Skeletal muscle satellite cell (primary cell): ENCODE measurements around the gene SP5.
"Not testable (repeated sequence)": the region's sequence is repeated elsewhere in the genome, so short reads cannot be mapped to it uniquely, and the experiment has no call there.

Source experiments
- H3K27me3 ChIP-seq: 2 replicates; pipeline ENCODE4 v1.7.0; 2013; ENCODE audit warnings: low read length; ENCODE audit not compliant: control insufficient read depth, insufficient read depth
- H3K36me3 ChIP-seq: 2 replicates; pipeline ENCODE4 v1.7.0; 2013; ENCODE audit warnings: mild to moderate bottlenecking, control low read depth, low read length; ENCODE audit not compliant: insufficient read depth
- H3K4me1 ChIP-seq: 2 replicates; pipeline ENCODE4 v1.7.0; 2013; ENCODE audit warnings: low read length; ENCODE audit not compliant: control insufficient read depth, insufficient read depth
- H3K4me2 ChIP-seq: 2 replicates; pipeline ENCODE4 v1.7.0; 2013; ENCODE audit warnings: mild to moderate bottlenecking, low read length
- H3K4me3 ChIP-seq: 2 replicates; pipeline ENCODE4 v1.7.0; 2013; ENCODE audit warnings: low read length
- H3K9ac ChIP-seq: 2 replicates; pipeline ENCODE4 v1.7.0; 2013; ENCODE audit warnings: mild to moderate bottlenecking, low read depth, low read length, moderate library complexity
- H3K9me3 ChIP-seq: replicated peaks from 2 replicates; pipeline ENCODE4 v1.7.0; 2013; ENCODE audit warnings: mild to moderate bottlenecking, control low read depth, low read length

SP5 gene

DNA sequence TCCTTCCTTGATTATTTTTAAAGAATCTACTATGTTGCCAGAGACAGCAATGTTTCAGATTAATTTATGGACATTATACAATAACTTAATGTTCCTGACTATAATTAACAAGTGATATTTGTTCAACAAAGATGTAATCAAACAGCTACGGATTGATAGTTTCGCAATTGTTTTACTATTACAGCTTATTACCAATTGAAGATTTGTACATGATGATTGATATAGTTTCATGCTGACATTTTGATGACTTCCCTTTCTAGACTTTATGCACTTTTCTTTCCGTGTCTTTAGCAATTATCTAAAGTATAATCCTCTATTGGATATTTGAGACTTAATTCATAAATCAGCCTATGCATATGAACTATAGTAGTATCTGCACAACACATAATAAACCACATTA, 6.5 kb downstream of the SP5 start:
- Histone ChIP-seq H3K27me3 (peaks cover 43% of the 10 kb centered on the region), H3K9me3 (no peaks in the 10 kb centered on the region), H3K4me2 (no peak overlapping the region), H3K4me1 (peaks cover 4% of the 10 kb centered on the region), H3K4me3 (no peak overlapping the region), H3K36me3 (no peaks in the 10 kb centered on the region), H3K9ac (no peak overlapping the region)

- Histone ChIP-seq H3K9me3 (no peaks in the 10 kb centered on the region), H3K9ac (no peak overlapping the region), H3K27me3 (peaks cover 37% of the 10 kb centered on the region), H3K4me3 (no peak overlapping the region), H3K36me3 (no peaks in the 10 kb centered on the region), H3K4me2 (no peak overlapping the region), H3K4me1 (no peaks in the 10 kb centered on the region)
These were observed 7.2 kb downstream of the SP5 start for GRCh38 chr2:170722301-170722700.

DNA sequence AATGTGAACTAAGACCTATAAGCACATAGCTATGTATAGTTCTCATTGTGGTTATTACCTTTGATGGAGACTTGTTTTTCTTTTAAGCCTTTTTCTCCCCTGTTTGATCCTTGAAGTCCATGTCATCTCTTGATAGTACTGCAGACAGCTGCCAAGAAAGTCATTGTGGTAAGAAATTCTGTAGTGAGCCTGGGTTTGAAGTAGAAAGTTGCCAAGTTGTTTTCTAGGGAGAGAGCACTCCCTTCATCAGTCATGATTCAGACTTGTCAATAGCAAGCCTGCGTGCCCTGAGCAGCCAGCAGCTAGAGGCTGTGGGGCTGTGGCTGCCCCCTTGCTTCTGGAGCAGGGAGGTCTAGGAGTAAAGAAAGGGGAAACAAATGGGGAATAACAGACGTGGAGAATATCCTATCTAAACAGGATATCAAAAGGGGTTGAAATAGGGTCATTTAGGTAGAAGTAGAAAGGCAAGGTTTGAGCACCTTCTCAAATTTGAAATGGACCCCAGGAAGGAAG, 8.4 kb downstream of the SP5 start:
- Histone ChIP-seq H3K27me3 (peaks cover 34% of the 10 kb centered on the region), H3K9me3 (no peaks in the 10 kb centered on the region), H3K4me1 (no peaks in the 10 kb centered on the region), H3K4me2 (no peak overlapping the region), H3K4me3 (no peak overlapping the region), H3K36me3 (no peaks in the 10 kb centered on the region), H3K9ac (no peak overlapping the region)

DNA sequence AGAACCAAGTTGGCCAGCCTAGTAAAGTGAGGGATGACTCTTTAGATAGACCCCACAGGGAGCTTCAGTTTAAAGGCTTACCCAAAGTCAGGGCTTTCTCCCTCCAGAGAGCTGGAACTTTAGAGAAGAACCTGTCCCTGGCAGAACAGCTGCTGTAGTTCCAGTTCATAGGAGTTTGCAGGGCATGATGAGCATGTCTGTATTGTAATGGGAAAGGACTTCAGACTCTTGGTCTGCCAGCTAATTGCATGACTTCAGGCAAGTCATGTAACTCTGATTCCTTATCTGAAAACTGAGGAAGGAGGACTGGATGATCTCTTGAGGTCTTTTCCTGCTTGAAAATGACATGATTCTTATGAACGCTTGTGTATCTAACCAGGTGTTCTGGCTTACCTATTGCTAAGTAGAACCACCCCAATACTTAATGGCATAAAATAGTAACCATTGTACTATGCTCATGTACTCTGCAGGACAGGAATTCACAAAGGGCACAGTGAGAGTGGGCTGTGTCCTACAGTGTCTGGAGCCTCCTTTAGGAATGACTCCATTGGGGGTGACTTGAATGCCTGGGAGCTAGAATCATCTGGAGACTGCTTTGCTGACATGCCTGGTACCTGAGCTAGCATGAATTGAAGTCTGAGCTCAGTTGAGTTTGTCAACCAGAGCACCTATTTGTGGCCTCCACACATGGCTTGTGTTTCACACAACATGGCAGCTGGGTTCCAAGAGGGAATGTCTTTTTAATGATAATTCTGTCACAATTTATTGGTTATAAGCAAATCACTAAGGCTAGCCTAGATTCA, 18.9 kb downstream of the SP5 start:
- Histone ChIP-seq H3K27me3 (peaks cover 8% of the 10 kb centered on the region), H3K9me3 (no peaks in the 10 kb centered on the region), H3K36me3 (no peaks in the 10 kb centered on the region), H3K9ac (no peak overlapping the region), H3K4me1 (peaks cover 13% of the 10 kb centered on the region), H3K4me2 (no peak overlapping the region), H3K4me3 (no peak overlapping the region)

DNA sequence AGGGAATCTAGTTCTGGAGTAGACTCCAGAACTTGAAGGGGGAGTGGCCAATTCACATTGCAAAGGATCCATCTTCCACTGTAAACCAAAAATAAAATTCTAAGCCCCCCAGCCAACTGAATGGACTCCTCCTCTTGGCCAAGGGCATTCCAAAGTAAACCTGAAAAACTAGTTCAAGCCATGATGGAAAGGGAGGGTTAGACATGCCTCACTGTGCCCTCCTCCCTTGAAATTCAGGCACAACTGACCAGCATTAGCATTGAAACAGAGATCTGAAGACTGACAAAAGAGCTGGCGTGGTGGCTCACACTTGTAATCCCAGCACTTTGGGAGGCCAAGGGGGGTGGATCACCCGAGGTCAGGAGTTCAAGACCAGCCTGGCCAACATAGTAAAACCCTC, 19.5 kb downstream of the SP5 start:
- not testable (repeated sequence) for H3K9me3 ChIP-seq, H3K4me2 ChIP-seq, H3K4me3 ChIP-seq, H3K36me3 ChIP-seq, H3K27me3 ChIP-seq, H3K9ac ChIP-seq
- peaks cover 17% of the 10 kb centered on the region for H3K4me1 ChIP-seq

GRCh38 chr2:170736628-170737027, 21.5 kb downstream of the SP5 start:
- Histone ChIP-seq H3K4me2 (no peak overlapping the region), H3K4me1 (peaks cover 21% of the 10 kb centered on the region), H3K4me3 (no peak overlapping the region), H3K9ac (no peak overlapping the region), H3K36me3 (no peaks in the 10 kb centered on the region), H3K9me3 (no peaks in the 10 kb centered on the region), H3K27me3 (peaks cover 4% of the 10 kb centered on the region)

GRCh38 chr2:170737406-170737805, 22.3 kb downstream of the SP5 start:
- no peaks in the 10 kb centered on the region for H3K9me3 ChIP-seq
- H3K36me3 ChIP-seq = no peaks in the 10 kb centered on the region
- no peak overlapping the region for H3K9ac ChIP-seq
- no peak overlapping the region for H3K4me2 ChIP-seq
- no peak overlapping the region for H3K4me3 ChIP-seq
- peaks cover 21% of the 10 kb centered on the region for H3K4me1 ChIP-seq
- H3K27me3 ChIP-seq = peaks cover 4% of the 10 kb centered on the region

DNA sequence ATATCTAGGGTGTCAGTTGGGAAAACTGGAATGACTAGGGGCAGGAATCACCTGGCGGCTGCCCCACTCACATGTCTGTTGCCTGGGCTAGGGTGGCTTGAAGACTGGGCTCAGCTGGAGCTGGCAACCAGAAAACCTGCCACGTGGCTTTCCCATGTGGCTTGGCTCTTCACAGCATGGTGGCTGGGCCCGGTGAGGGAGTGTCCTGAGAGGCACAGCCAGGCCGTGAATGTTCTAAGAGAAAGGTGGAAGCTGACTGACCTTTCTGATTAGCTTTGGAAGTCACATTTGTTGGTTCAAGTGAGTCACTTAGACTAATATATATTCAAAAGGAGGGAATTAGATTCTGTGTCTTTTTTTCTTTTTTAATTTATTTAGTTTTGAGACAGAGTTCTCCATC, 22.7 kb downstream of the SP5 start:
- Histone ChIP-seq H3K9me3 (no peaks in the 10 kb centered on the region), H3K4me1 (peaks cover 21% of the 10 kb centered on the region), H3K4me2 (no peak overlapping the region), H3K36me3 (no peaks in the 10 kb centered on the region), H3K4me3 (no peak overlapping the region), H3K9ac (no peak overlapping the region), H3K27me3 (peaks cover 4% of the 10 kb centered on the region)

GRCh38 chr2:170739048-170739447, 23.9 kb downstream of the SP5 start:
- peak overlapping the region; percentile 19 for H3K9ac ChIP-seq

GRCh38 chr2:170739507-170740046, 24.4 kb downstream of the SP5 start:
- no peak overlapping the region for H3K4me3 ChIP-seq
- no peaks in the 10 kb centered on the region for H3K9me3 ChIP-seq
- peaks cover 21% of the 10 kb centered on the region for H3K4me1 ChIP-seq
- H3K4me2 ChIP-seq = peak overlapping the region; percentile 29
- no peaks in the 10 kb centered on the region for H3K27me3 ChIP-seq
- no peaks in the 10 kb centered on the region for H3K36me3 ChIP-seq
- peak overlapping the region; percentile 5 for H3K9ac ChIP-seq

More at GRCh38 chr2:170739048-170739447, 23.9 kb downstream of the SP5 start:
- Histone ChIP-seq H3K9me3 (no peaks in the 10 kb centered on the region), H3K27me3 (no peaks in the 10 kb centered on the region), H3K4me1 (peaks cover 21% of the 10 kb centered on the region), H3K4me2 (peak overlapping the region; percentile 42), H3K4me3 (no peak overlapping the region), H3K36me3 (no peaks in the 10 kb centered on the region)

- no peaks in the 10 kb centered on the region for H3K27me3 ChIP-seq
- H3K9ac ChIP-seq = no peak overlapping the region
- H3K4me2 ChIP-seq = no peak overlapping the region
- no peak overlapping the region for H3K4me3 ChIP-seq
- peaks cover 21% of the 10 kb centered on the region for H3K4me1 ChIP-seq
- H3K9me3 ChIP-seq = no peaks in the 10 kb centered on the region
- no peaks in the 10 kb centered on the region for H3K36me3 ChIP-seq
These were observed 25.5 kb downstream of the SP5 start for GRCh38 chr2:170740660-170741059.

GRCh38 chr2:170742000-170742399, 26.9 kb downstream of the SP5 start:
- no peaks in the 10 kb centered on the region for H3K36me3 ChIP-seq

More at GRCh38 chr2:170742000-170742399, 26.9 kb downstream of the SP5 start:
- Histone ChIP-seq H3K9me3 (no peaks in the 10 kb centered on the region), H3K4me2 (no peak overlapping the region), H3K27me3 (no peaks in the 10 kb centered on the region), H3K4me1 (peaks cover 21% of the 10 kb centered on the region), H3K4me3 (no peak overlapping the region), H3K9ac (no peak overlapping the region)
